Measurements from ENCODE around the gene SCN8A.
"Not testable (repeated sequence)": the region's sequence is repeated elsewhere in the genome, so short reads cannot be mapped to it uniquely, and the experiment has no call there.

The SCN8A gene

GRCh38 chr12:51818566-51819300, 227.7 kb downstream of the SCN8A start:
- FAIRE-seq: no peak

DNA sequence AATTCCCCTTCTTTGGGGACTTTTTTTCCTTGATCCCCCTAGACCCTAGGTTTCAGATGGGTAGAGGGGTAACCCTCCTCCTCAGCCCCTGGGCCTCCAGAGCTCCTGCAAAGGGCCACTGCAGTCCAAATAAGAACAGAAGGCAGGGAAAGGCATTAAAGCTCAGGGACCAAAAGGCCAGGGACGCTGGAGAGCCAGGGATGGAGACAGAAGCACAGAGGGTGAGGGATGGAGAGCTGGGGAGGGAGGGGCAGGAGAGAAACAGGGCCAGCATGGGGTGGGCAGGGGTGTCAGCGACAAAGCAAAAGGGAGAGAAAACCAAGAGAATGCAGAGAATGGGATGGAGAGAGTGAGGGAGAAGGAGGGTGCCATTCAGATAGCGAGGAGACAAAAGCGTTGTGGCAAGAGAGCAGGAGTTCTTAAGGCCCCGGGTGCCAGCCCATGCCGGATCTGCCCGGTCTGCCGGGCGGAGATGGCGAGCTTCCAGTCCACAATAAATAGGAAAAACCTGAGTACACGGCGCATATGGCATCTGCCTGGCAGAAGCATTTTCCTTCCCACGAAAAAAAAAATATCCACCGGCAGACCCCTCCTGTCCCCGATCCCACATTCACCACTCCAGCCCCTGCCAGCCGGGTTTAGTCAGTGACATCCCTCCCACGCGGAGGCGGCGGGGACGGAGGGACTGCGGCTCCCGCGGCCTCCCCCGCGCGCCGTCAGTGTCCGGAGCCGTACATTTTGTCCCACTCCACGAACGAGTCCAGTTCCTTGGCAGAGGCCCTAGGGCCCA, 228.9 kb downstream of the SCN8A start:
- FAIRE-seq: no peak

GRCh38 chr12:51820526-51821439, 229.8 kb downstream of the SCN8A start:
- FAIRE-seq: no peak

GRCh38 chr12:51821440-51822260, 230.6 kb downstream of the SCN8A start:
- FAIRE-seq: no peak

GRCh38 chr12:51822261-51822616, 231.2 kb downstream of the SCN8A start:
- no peak for FAIRE-seq

DNA sequence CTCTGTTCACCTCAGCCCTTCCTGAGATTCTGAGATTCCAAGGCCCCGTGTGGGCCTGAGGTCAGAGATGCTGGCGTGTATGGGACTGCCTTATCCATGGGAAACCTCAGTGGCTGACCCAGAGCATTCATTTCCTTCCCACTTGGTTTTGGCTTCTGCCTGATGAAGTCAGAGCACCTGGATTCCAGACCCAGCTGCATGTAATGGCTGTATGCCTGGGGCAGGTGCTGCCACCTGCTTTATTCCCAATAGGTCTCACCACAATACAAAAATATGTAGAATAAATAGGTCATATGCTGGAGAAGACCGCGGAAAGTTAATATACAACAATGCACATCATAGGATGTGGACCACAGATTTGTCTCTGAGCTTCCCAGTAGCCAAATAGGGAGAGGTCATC, 231.9 kb downstream of the SCN8A start:
- no peak for FAIRE-seq

- peak; percentile 59 for FAIRE-seq
Measured at GRCh38 chr12:51823875-51824565, 233.0 kb downstream of the SCN8A start.

GRCh38 chr12:51825216-51825615, 234.2 kb downstream of the SCN8A start:
- FAIRE-seq: no peak

GRCh38 chr12:51826881-51827280, 235.8 kb downstream of the SCN8A start:
- FAIRE-seq: no peak

DNA sequence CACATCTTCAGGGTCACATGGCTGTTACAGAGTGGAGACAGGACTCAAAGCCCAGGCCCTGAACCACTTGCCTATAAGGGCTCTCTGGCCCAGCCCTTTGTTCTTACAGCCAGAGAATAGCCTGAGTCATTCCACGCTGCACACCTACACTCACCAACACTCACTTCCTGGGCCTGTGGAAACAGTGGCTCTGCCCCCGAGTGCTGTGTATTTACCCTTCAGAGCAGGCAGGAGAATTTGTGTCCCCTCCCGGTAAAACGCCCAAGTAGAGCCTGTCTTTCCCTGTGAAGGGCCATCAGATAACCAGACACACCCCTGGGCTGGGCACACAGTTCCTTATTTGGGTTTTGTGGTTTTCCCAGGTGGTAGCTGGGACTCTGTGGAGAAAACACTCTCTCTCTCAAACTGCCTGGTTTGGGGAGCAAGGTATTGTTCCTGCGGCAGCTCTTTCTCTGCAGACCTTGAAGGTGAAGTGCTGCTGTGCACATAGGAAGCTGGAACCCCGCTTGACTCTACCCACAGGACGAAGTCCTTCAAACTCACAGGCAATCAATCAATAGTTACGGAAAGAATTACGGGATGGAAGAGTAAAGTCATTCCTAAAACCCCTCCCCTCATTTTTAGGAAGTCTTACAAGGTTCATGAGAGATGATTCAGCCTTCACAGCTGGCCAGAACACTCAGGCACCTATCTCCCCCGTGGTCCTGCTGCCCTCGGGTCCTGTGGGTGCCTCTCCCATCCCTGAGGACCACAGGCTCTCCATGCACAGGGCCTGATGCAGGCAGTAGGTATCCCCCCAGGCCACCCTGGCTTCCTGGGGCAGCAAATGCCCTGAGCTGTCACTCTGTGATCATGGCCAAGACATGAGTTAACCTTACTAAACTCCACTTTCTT, 237.1 kb downstream of the SCN8A start:
- FAIRE-seq: no peak

- FAIRE-seq: no peak
Measured at GRCh38 chr12:51829011-51829481, 238.0 kb downstream of the SCN8A start.

DNA sequence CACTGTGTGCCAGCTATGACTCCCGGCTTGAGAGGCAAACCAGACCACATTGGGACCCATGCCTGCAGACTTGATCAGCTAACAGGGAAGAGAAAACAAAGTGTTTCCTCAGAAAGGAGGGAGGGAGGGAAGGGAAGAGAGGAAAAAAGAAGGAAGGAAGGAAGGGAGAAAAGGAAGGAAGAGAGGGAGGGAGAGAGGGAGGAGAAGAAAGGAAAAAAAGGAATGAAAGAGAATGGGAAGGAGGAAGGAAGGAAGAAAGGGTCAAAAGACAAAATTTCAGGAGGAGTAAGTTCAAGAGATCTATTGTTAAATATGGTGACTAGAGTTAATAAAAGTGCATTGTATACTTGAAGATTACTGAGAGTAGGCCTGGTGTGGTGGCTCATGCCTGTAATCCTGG, 238.6 kb downstream of the SCN8A start:
- FAIRE-seq: no peak

GRCh38 chr12:51831817-51832216, 240.8 kb downstream of the SCN8A start:
- FAIRE-seq: not testable (repeated sequence)

DNA sequence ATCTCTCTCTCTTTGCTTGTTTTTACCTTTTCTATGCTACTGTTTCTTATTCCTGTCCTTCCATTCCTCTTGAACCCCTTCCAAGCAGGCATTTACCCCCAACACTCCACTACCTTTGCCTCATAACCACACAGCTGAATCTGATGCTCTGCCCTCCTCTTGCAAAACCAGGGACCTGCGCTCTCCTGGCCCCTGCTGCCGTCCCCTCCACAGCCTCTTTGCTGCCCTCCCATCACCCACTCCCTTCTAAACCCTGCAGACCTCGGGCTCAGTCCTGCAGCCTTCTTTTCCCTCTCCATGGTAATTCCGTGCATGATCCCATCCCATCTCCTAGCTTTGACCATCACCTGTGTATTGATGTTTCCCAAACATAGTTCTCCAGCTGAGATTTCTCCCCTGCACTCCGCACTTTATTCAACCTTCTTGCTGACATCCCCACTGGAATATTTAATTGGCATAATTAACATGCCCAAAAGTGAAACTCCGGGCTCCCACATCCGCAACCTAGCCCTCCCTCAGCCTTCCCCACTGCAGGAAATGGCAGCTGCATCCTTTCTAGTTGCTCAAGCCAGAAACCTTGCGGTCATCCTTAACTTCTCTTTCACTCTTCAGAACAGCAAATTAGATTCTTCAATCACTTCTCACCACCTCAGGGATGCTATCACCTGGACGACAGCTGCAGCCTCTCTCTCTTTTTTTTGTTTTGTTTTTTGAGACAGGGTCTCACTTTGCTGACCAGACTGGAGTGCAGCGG, 241.5 kb downstream of the SCN8A start:
- no peak for FAIRE-seq

- FAIRE-seq: no peak
Measured at GRCh38 chr12:51833448-51834227, 242.6 kb downstream of the SCN8A start.

- no peak for FAIRE-seq
Measured at GRCh38 chr12:51834411-51834810, 243.4 kb downstream of the SCN8A start.

GRCh38 chr12:51836041-51836826, 245.2 kb downstream of the SCN8A start:
- no peak for FAIRE-seq

- no peak for FAIRE-seq
Measured at GRCh38 chr12:51836827-51837173, 245.8 kb downstream of the SCN8A start.
